ENCODE data around the gene COL27A1.

GRCh38 chr9:114116126-114116747 lies 39.1 kb upstream of the COL27A1 start:
- TF ChIP-seq, protein P1, sequence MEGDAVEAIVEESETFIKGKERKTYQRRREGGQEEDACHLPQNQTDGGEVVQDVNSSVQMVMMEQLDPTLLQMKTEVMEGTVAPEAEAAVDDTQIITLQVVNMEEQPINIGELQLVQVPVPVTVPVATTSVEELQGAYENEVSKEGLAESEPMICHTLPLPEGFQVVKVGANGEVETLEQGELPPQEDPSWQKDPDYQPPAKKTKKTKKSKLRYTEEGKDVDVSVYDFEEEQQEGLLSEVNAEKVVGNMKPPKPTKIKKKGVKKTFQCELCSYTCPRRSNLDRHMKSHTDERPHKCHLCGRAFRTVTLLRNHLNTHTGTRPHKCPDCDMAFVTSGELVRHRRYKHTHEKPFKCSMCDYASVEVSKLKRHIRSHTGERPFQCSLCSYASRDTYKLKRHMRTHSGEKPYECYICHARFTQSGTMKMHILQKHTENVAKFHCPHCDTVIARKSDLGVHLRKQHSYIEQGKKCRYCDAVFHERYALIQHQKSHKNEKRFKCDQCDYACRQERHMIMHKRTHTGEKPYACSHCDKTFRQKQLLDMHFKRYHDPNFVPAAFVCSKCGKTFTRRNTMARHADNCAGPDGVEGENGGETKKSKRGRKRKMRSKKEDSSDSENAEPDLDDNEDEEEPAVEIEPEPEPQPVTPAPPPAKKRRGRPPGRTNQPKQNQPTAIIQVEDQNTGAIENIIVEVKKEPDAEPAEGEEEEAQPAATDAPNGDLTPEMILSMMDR (IDR thresholded peaks at IDR 0.05; ENCODE audit: poor library complexity) = no peak
- TF ChIP-seq EZH2 (IDR thresholded peaks at IDR 0.05; ENCODE audit: borderline replicate concordance) = no peak
- no peak for TF ChIP-seq EZH2phosphoT487 (IDR thresholded peaks at IDR 0.05; ENCODE audit: low read depth, severe bottlenecking, unreplicated experiment)
